ENCODE data around the gene NRARP. TPM values are rescaled to one million over a fixed set of nuclear protein-coding genes. Genes with fewer than 3 reads are reported as not detected.

Gene NRARP
- total and polyA plus RNA-seq, 2 donors (not counting 1 experiment from before 2014, with no cell fraction given) = 5.7 to 11.5 TPM

DNA sequence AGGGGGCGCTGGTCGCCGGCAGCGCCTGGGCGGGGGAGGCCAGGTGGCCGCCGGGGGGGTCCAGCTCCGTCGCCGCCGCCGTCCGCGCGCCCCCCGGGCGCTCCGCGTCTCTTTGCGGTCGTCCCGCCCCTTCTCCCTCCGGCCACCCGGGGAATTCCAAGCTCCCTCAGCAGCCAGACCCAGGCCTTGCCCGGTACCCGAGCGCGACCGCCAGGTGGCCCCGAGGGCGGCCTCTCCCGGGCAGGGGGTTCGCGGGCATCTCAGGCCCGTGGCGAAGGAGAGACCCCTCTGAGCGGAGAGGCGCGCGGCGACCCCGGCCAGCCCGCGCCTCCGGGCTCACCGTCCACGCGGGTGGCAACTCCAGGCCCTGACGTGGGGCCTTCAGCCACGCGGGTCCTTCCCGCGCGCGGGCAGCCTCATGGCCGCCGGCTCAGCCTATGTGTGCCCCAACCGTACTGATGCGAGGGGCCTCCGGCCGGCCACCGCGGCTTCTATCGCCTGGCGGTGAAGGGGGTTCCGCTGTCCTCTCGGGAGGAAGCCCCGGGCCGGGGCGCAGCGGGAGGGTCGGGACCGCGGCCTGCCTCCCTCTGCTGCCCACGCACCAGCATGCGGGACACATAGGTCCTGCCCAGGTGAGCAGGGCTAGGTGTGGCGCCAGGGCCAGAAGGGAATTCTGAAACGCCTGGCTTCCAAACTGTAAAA lies 529 bp upstream of the NRARP start:
- no peak overlapping the region for H3K27ac Mint-ChIP-seq
- CTCF ChIA-PET = interaction anchor here (0.5 to 4.1 kb wide), 21 partner anchors 9 to 232 kb away, joined by 3 to 25 read pairs (median 4); partner anchors contain the start of genes EXD3, MAN1B1, NELFB and NOXA1
- peak overlapping the region; percentile 41 for H3K4me3 Mint-ChIP-seq

More for the DNA sequence above, 529 bp upstream of the NRARP start:
- Histone ChIP-seq H4K20me1 (ENCODE audit: control insufficient read depth, insufficient read depth, low read length, poor library complexity, severe bottlenecking) (peaks cover 5% of the 10 kb centered on the region), H3K27me3 (replicated peaks in 1 of 4; ENCODE audit: control extremely low read depth in 1 of 4, control insufficient read depth in 3 of 4, insufficient read depth in 4 of 4, low read length in 3 of 4) (peaks cover 0 to 69% (median 32%) of the 10 kb centered on the region in 4 experiments), H3K27ac (ENCODE audit: low read length in 2 of 2) (peak overlapping the region in 1 of 2 donors; percentile 67), H3K4me2 (replicated peaks; ENCODE audit: low read depth, low read length, poor library complexity, severe bottlenecking) (peak overlapping the region; percentile 96), H3K79me2 (ENCODE audit: control insufficient read depth, insufficient read depth, low read length) (no peaks in the 10 kb centered on the region), H3K36me3 (replicated peaks in 1 of 2; ENCODE audit: control extremely low read depth in 1 of 2, control insufficient read depth in 1 of 2, extremely low read depth in 1 of 2, insufficient read depth in 2 of 2, low read length in 1 of 2) (no peaks in the 10 kb centered on the region), H3K9me3 (ENCODE audit: control extremely low read depth in 1 of 3, control insufficient read depth in 2 of 3, insufficient read depth in 1 of 3, low read length in 2 of 3) (peaks cover 0 to 22% (median 0%) of the 10 kb centered on the region in 3 donors), H3K4me1 (ENCODE audit: control insufficient read depth in 2 of 2, insufficient read depth in 2 of 2, low read length in 2 of 2) (peaks cover 46 to 51% of the 10 kb centered on the region in 2 donors), H2AFZ (ENCODE audit: insufficient read depth, low read depth, low read length, poor library complexity, severe bottlenecking) (peak overlapping the region; percentile 85), H3K4me3 (ENCODE audit: control extremely low read depth in 1 of 5, extremely low read depth in 1 of 5, insufficient read depth in 1 of 5, low read depth in 2 of 5, low read length in 4 of 5) (peak overlapping the region in 4 of 5 experiments; percentile 38 to 63 (median 53)), H3K9ac (ENCODE audit: low read length) (peak overlapping the region; percentile 71)
- Mint-ChIP-seq H3K27me3 (peaks cover 7% of the 10 kb centered on the region), H3K9me3 (ENCODE audit: insufficient read depth) (no peaks in the 10 kb centered on the region), H3K4me1 (peaks cover 20% of the 10 kb centered on the region)
- no peak for DNase-seq
- ATAC-seq (ENCODE audit: low read depth) = peak; percentile 48
- TF ChIP-seq EZH2 (IDR thresholded peaks at IDR 0.05; ENCODE audit: borderline replicate concordance, insufficient read depth, low read depth, low read length, poor library complexity, severe bottlenecking) = no peak
- TF ChIP-seq, protein P1, sequence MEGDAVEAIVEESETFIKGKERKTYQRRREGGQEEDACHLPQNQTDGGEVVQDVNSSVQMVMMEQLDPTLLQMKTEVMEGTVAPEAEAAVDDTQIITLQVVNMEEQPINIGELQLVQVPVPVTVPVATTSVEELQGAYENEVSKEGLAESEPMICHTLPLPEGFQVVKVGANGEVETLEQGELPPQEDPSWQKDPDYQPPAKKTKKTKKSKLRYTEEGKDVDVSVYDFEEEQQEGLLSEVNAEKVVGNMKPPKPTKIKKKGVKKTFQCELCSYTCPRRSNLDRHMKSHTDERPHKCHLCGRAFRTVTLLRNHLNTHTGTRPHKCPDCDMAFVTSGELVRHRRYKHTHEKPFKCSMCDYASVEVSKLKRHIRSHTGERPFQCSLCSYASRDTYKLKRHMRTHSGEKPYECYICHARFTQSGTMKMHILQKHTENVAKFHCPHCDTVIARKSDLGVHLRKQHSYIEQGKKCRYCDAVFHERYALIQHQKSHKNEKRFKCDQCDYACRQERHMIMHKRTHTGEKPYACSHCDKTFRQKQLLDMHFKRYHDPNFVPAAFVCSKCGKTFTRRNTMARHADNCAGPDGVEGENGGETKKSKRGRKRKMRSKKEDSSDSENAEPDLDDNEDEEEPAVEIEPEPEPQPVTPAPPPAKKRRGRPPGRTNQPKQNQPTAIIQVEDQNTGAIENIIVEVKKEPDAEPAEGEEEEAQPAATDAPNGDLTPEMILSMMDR (IDR thresholded peaks at IDR 0.05) = peak; percentile 79
- POLR2A ChIA-PET = interaction anchor here (0.6 to 1.9 kb wide), 6 partner anchors 10 to 120 kb away, joined by 3 to 9 read pairs (median 5); partner anchors contain the start of genes EXD3, NOXA1 and TUBB4B
- intact Hi-C loops (cut with micrococcal nuclease) = loop anchor here (1.0 kb wide), 2 partner anchors 24 to 121 kb away; partner anchors contain the start of genes EXD3 and NOXA1
- 5% methylated on average over 78 of the region's 78 CpGs for WGBS (ENCODE audit: insufficient coverage)
